Muscle layer of duodenum (tissue), 2 donors: Measurements from ENCODE around the gene HNF1B.
"Not testable (repeated sequence)": the region's sequence is repeated elsewhere in the genome, so short reads cannot be mapped to it uniquely, and the experiment has no call there.

Experiments used
- H3K27ac ChIP-seq: one replicate; pipeline ENCODE4 v1.7.0; 2013; ENCODE audit warnings: mild to moderate bottlenecking, low read length
- H3K27me3 ChIP-seq: one replicate; pipeline ENCODE4 v1.7.0; 2013; ENCODE audit warnings: low read depth, mild to moderate bottlenecking, control low read depth, low read length
- H3K36me3 ChIP-seq, 2 donors: one replicate each; pipeline ENCODE4 v1.7.0; 2013; ENCODE audit warnings: low read length in 2 of 2, control low read depth in 1 of 2, mild to moderate bottlenecking in 1 of 2; ENCODE audit not compliant: insufficient read depth in 2 of 2, control insufficient read depth in 1 of 2
- H3K4me1 ChIP-seq, 2 donors: one replicate each; pipeline ENCODE4 v1.7.0; 2013; ENCODE audit warnings: low read length in 2 of 2, mild to moderate bottlenecking in 2 of 2, control low read depth in 1 of 2, moderate library complexity in 1 of 2; ENCODE audit not compliant: insufficient read depth in 2 of 2, control insufficient read depth in 1 of 2
- H3K4me3 ChIP-seq, 2 donors: one replicate each; pipeline ENCODE4 v1.7.0; 2013; ENCODE audit warnings: low read length in 2 of 2, low read depth in 1 of 2, mild to moderate bottlenecking in 1 of 2
- H3K9me3 ChIP-seq, 2 donors: one replicate each; pipeline ENCODE4 v1.7.0; 2013; ENCODE audit warnings: low read length in 2 of 2, control low read depth in 1 of 2, mild to moderate bottlenecking in 1 of 2; ENCODE audit not compliant: control insufficient read depth in 1 of 2
- donor health status: healthy.

Gene HNF1B

DNA sequence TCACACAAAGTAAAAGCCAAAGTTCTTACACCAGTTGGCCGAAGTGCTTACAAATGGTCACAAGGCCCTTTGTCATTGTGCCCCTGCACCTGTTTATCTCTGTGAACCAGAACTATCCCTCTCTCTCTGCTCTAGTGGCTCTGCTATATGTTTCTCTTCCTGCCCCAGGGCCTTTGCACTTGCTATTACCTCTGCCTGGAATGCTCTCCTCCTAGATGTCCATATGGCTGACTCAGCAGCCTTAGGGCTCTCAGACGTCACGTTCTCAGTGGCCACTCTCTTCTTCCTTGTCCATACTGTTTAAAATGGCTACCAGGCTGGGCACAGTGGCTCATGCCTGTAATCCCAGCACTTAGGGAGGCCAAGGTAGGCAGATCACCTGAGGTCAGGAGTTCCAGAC lies 62.9 kb downstream of the HNF1B start:
- Histone ChIP-seq H3K4me3 (no peak overlapping the region), H3K27me3 (no peaks in the 10 kb centered on the region), H3K36me3 (no peaks in the 10 kb centered on the region), H3K4me1 (no peaks in the 10 kb centered on the region), H3K9me3 (no peaks in the 10 kb centered on the region), H3K27ac (no peak overlapping the region)

DNA sequence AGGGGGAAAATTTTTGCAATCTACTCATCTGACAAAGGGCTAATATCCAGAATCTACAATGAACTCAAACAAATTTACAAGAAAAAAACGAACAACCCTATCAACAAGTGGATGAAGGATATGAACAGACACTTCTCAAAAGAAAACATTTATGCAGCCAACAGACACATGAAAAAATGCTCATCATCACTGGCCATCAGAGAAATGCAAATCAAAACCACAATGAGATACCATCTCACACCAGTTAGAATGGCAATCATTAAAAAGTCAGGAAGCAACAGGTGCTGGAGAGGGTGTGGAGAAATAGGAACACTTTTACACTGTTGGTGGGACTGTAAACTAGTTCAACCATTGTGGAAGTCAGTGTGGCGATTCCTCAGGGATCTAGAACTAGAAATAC lies 64.9 kb downstream of the HNF1B start:
- H3K9me3 ChIP-seq, H3K27me3 ChIP-seq, H3K27ac ChIP-seq, H3K4me1 ChIP-seq, H3K36me3 ChIP-seq, H3K4me3 ChIP-seq: not testable (repeated sequence)

DNA sequence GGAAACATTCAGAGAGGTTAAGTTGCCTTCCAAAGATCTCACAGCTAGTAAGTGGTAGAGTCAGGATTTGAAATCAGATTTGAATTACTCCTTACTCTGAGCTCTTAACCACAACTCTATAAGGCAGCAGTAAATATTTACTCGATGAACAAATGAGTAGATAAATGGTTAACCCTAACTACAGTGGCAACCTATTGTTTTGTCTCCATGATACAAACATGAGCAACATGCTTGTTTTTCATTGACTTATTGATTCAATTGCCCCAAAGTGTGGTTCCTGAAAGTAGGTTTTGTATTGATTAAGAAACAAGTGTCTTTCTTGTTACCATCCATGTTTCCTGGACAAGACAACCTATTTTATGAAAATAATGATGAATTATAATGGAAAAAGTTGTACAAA lies 66.8 kb downstream of the HNF1B start:
- Histone ChIP-seq H3K36me3 (no peaks in the 10 kb centered on the region), H3K9me3 (no peaks in the 10 kb centered on the region), H3K27ac (no peak overlapping the region), H3K27me3 (no peaks in the 10 kb centered on the region), H3K4me3 (no peak overlapping the region), H3K4me1 (no peaks in the 10 kb centered on the region)

DNA sequence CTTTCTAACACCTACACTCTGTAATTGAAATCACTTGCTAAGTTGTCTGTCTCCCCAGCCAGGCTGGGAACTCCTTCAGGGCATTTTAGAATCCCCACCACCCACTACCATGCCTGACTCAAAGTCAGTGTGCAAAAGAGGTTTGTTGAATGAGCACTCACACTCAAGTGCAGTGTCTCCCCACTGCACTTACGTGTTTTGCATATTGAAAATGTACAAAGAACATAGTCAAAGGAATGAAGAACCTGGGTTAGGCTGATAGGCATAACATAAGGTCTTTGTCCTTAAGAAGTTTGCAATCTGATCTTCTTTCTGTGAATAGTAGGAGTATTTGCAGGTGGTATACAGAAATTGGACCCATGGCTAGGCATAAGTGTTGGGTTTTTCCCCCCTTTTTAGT lies 67.8 kb downstream of the HNF1B start:
- Histone ChIP-seq H3K36me3 (no peaks in the 10 kb centered on the region), H3K4me3 (no peak overlapping the region), H3K4me1 (peaks cover 0 to under 1% of the 10 kb centered on the region in 2 donors), H3K27ac (no peak overlapping the region), H3K27me3 (no peaks in the 10 kb centered on the region), H3K9me3 (no peaks in the 10 kb centered on the region)

DNA sequence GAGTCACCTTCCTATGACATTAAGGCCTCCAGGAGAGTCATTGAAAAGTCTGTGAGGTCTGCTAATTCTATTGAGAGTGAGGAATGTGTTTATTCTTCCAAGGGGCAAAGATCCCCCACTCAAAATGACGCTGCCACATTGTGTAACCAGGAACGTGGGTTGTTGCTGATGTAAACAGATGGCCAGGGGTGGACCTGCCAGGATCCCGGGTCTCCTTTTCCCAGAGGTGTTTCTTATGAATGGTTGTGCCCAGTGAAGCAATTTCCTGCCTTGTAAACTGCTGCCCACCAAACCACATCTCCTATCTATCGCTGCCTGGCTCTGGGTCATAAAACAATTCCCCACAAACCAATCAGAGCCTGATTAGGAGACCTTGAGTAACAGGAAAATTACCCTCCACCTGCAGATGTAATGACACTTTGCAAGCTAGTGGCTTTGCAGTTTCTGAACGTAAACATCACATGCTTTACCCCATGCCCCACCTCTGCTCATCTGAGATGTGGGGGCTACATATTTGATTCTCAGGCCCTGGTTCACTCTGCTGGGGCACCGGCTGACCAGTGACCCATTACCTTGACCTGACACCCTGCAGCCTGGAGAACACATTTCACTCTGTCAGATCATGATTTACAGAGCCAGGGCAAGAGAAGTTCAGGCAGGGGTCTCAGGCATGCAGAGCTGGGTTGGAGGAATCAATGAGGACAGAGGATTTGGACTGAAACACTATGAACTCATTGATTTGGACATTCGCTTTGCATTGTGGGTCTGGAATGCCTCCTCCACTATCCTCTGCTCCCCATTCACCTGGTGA lies 68.5 kb downstream of the HNF1B start:
- no peaks in the 10 kb centered on the region for H3K9me3 ChIP-seq
- H3K36me3 ChIP-seq, result no peaks in the 10 kb centered on the region
- H3K4me1 ChIP-seq, result peaks cover 0 to 4% of the 10 kb centered on the region in 2 donors
- H3K27ac ChIP-seq, result no peak overlapping the region
- H3K4me3 ChIP-seq, result no peak overlapping the region
- no peaks in the 10 kb centered on the region for H3K27me3 ChIP-seq

DNA sequence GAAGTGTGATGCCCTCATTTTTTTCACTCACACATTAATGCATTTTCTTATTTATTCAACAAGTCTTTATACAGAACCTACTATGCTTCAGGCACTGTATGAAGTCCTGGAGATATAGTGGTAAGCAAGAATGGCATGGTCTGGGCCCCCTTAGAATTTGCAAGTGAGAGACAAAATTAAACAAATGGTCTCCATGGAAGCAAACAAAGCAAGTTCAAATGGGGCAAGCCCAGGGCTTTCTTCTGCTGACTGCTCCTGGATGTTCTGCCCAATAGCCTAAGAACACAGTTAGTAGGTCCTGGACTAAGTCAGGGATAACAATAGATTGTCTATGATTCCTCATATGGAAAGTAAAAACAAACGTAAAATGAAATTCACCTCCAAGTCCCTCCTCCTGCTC lies 70.3 kb downstream of the HNF1B start:
- Histone ChIP-seq H3K36me3 (no peaks in the 10 kb centered on the region), H3K27me3 (no peaks in the 10 kb centered on the region), H3K4me3 (no peak overlapping the region), H3K9me3 (no peaks in the 10 kb centered on the region), H3K4me1 (peaks cover 0 to 4% of the 10 kb centered on the region in 2 donors), H3K27ac (no peak overlapping the region)

DNA sequence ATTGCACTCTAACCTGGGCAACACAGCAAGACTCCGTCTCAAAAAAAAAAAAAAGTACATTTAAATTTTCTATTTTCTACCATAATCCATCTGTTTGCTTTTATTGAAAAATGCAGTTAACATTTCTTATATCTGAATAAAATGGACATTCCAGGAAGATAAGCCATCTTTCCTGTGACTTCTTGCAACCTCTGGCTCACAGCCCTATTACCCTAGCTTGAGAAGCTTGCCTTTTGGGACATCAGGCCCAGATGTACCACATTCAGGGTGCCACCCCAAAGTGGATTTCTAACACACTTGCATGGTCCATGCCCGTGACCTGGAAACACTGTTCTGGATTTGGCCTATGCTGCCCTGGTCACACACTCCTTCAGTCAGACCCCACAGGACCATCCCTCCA lies 71.5 kb downstream of the HNF1B start:
- Histone ChIP-seq H3K36me3 (no peaks in the 10 kb centered on the region), H3K9me3 (no peaks in the 10 kb centered on the region), H3K27me3 (no peaks in the 10 kb centered on the region)

DNA sequence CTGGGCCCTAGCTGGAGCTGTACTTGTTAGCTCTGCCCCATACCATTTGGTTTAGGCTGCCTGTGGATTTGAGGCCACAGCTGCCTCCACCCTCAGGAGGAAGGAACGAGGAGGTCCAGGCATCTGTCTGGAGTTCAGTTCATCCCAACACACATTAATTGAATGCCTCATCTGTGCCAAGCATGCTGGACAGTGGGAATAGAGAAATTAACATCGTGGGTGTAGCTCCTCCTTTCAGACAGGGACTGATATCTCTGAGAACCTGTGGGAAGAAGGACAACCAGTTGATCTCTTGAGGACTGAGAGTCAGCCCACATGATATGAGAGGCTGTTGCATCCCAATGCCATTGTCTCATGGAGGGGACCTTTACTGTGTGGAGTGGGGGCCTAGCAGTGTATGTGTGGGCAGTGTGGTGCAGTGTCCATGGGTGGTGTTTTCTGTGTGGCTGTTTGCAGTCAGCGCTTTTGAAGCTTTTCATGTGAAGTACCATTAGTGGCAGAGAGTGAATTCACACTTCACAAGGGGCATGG lies 72.2 kb downstream of the HNF1B start:
- H3K36me3 ChIP-seq, result no peaks in the 10 kb centered on the region
- H3K27ac ChIP-seq, result no peak overlapping the region
- H3K4me1 ChIP-seq, result peaks cover 0 to 4% of the 10 kb centered on the region in 2 donors
- no peak overlapping the region for H3K4me3 ChIP-seq
- H3K27me3 ChIP-seq, result no peaks in the 10 kb centered on the region
- H3K9me3 ChIP-seq, result no peaks in the 10 kb centered on the region

More for the DNA sequence above, 71.5 kb downstream of the HNF1B start:
- Histone ChIP-seq H3K4me1 (peaks cover 0 to 4% of the 10 kb centered on the region in 2 donors), H3K27ac (no peak overlapping the region), H3K4me3 (no peak overlapping the region)

DNA sequence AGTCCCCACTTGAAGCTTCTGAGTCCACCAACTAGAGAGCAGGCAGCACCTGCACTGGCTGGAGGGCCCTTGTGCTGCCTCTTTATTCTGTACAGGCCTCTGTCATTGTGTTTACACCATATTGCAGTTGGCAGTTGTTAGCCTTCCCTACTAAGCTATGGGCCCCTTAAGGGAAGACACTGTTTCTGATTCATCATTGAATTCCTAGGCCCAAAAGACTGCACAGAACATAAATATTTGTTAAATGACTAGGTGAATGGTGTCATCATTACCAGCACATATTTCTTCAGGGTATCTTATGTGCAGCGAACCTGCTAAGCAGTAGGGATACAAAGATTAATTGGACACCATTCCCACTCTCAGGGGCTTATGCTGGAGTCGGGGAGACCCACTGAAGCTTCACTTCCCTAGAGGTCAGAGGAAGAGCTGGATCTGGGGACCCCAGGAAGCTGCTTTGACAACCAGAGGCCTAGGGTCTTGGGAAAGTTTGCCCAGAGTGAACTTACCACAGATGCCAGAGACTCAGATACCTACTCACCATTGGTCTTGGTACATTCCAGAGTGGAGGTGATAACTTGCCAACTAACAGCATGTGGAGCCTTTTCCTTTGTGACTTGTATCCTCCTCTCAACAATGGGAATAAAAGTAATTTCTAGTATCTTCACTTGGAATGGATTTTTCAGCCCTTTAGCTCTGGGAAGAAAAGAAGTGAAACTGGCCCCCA lies 72.9 kb downstream of the HNF1B start:
- Histone ChIP-seq H3K27me3 (no peaks in the 10 kb centered on the region), H3K9me3 (no peaks in the 10 kb centered on the region), H3K27ac (peak overlapping the region; percentile 75), H3K4me1 (peaks cover 0 to 4% of the 10 kb centered on the region in 2 donors), H3K36me3 (no peaks in the 10 kb centered on the region), H3K4me3 (no peak overlapping the region)

DNA sequence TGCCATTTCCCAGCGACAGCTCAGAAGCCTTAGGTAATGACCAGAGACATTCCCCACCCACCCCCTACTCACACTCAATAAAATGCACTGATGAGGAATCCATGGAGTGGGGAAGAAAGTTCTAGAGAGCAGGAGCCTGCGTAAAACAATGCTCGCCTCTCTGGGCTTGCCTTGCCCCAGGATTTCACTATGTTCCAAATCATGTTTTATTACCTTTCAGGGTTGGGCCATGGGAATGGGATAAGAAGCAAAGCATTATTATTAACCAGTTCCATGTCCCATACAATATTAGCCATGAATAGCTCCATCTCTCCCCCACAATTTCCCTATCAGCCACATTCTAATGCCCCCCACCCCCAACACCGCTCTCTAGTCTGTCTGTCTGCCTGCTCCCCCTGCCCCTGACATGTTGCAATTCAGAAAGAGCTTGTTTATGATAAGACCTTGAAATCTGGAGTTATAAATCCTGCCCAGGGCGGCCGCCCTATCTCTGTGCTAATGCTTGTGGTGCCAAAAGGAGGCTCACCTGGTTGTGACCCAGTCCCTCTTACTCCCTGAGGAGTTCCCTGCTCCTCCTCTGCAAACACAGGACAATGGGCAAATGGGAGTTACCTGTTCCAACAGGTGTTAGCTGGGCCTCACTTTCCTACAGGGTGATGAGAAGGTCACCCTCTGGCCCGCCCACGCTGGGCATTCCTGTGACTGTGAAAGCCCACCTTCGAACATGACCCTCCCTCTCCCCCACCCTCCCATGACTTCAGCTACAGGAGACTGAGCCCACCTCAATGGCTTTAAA lies 73.6 kb downstream of the HNF1B start:
- H3K27me3 ChIP-seq, result no peaks in the 10 kb centered on the region
- H3K9me3 ChIP-seq, result no peaks in the 10 kb centered on the region
- no peak overlapping the region for H3K4me3 ChIP-seq
- peak overlapping the region; percentile 75 for H3K27ac ChIP-seq
- H3K36me3 ChIP-seq, result no peaks in the 10 kb centered on the region
- H3K4me1 ChIP-seq, result peaks cover 0 to 4% of the 10 kb centered on the region in 2 donors

DNA sequence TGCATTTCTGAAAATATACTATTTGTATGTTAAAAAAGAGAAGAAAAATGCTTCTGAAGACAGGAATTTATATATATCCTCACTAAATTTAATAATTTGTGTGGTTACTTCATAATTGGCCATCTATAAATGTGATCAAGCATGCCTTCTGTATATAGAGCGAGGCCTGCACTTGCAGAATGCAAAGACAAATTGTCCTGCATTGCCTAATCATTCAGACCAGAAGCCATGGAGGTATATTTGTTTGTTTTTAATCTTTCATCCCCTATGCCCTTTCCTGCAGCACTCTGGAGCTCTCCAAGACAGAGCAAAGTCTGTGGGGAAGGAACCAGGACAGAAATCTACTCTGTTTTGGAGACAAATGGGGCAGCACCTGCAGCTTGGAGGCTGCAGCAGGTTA lies 77.8 kb downstream of the HNF1B start:
- no peaks in the 10 kb centered on the region for H3K27me3 ChIP-seq
- H3K27ac ChIP-seq, result no peak overlapping the region
- H3K9me3 ChIP-seq, result no peaks in the 10 kb centered on the region
- peaks cover 0 to 4% of the 10 kb centered on the region in 2 donors for H3K4me1 ChIP-seq
- no peak overlapping the region for H3K4me3 ChIP-seq
- no peaks in the 10 kb centered on the region for H3K36me3 ChIP-seq
